Measurements from ENCODE around the gene LGALS7B. TPM values are rescaled to one million over a fixed set of nuclear protein-coding genes. Genes with fewer than 3 reads are reported as not detected.
A peak's percentile ranks its signal among the peaks of the same experiment; 100 is the strongest.

Gene LGALS7B
- total and polyA plus RNA-seq, 2 of the 4 experiments (the other 2 are of a cell fraction): not detected

DNA sequence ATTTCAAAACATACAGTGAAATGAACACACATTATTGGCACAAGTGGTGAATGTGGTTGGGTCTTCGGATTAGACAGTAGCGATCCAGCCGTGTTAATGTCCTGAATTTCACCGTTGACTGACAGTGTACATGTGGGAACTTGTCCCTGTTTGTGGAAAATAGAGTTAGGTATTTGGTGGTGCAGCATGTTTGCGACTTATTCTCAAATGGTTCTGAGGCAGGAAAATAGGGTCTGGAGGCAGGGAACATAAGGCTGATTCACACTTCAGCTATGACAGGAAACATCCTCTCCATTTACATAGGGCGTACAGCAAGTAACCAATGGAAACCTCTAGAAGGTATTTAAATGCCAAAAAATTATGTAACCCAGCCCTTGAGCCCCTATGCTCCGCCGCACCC, 4.2 kb downstream of the LGALS7B start:
- Histone ChIP-seq H3K14ac (replicated peaks; ENCODE audit: low read depth, low read length) (peak overlapping the region; percentile 96), H2AK5ac (ENCODE audit: low read depth, low read length) (peak overlapping the region; percentile 93), H3K23ac (ENCODE audit: low read depth, low read length) (peak overlapping the region; percentile 55), H4K91ac (ENCODE audit: insufficient read depth, low read depth, low read length) (peak overlapping the region; percentile 86), H3K4me2 (ENCODE audit: low read depth, low read length) (0 out of 2 replicates have a peak overlapping the region, but pooled peaks have one; percentile 33), H3K9me1 (ENCODE audit: insufficient read depth, low read length) (peaks cover 3% of the 10 kb centered on the region; the same call in 1 of the 2 replicates), H2BK20ac (ENCODE audit: low read depth, low read length) (peak overlapping the region; percentile 84; the same call in 1 of the 2 replicates), H3K79me1 (ENCODE audit: low read depth in 1 of 2, low read length in 2 of 2) (no peaks in the 10 kb centered on the region), H2BK5ac (ENCODE audit: low read depth, low read length, poor library complexity, severe bottlenecking) (peak overlapping the region; percentile 77), H2AFZ (replicated peaks; ENCODE audit: low read length, poor library complexity) (peak overlapping the region; percentile 84), H2AK9ac (replicated peaks; ENCODE audit: low read depth, low read length, poor library complexity) (peak overlapping the region; percentile 86), H3K9me3 (ENCODE audit: control insufficient read depth, insufficient read depth, low read length) (no peaks in the 10 kb centered on the region), H4K8ac (ENCODE audit: low read depth in 2 of 2, low read length in 2 of 2) (peak overlapping the region; percentile 32 to 98; a peak in 3 of 4 replicates), H3K4ac (ENCODE audit: low read depth, low read length) (peak overlapping the region; percentile 88), H3K4me3 (ENCODE audit: insufficient read depth, low read depth, low read length) (no peak overlapping the region), H3K9ac (ENCODE audit: low read depth, low read length) (no peak overlapping the region; the same call in 1 of the 2 replicates), H4K5ac (ENCODE audit: low read depth, low read length) (peak overlapping the region; percentile 65), H4K20me1 (ENCODE audit: insufficient read depth, low read length) (no peaks in the 10 kb centered on the region), H2BK120ac (ENCODE audit: low read depth, low read length) (peak overlapping the region; percentile 89), H3K27me3 (ENCODE audit: control insufficient read depth, insufficient read depth, low read length) (no peaks in the 10 kb centered on the region; the same call in 1 of the 2 replicates), H3K18ac (ENCODE audit: low read depth, low read length) (peak overlapping the region; percentile 44; the same call in 1 of the 2 replicates), H2BK15ac (ENCODE audit: low read depth, low read length) (peak overlapping the region; percentile 95; the same call in 2 of the 3 replicates), H3K27ac (ENCODE audit: insufficient read depth, low read length) (no peak overlapping the region), H3K56ac (ENCODE audit: extremely low read depth, insufficient read depth, low read length) (peak overlapping the region; percentile 62; the same call in 1 of the 2 replicates), H3K4me1 (ENCODE audit: control insufficient read depth, insufficient read depth, low read length) (peaks cover 5% of the 10 kb centered on the region), H3K36me3 (ENCODE audit: control insufficient read depth, insufficient read depth, low read length) (no peaks in the 10 kb centered on the region)
- intact Hi-C loops (cut with micrococcal nuclease) (no loop called here), in situ Hi-C loops (cut with MboI; ENCODE audit: low sequenced_read_pairs) (no loop called here), dilution Hi-C loops (cut with HindIII; ENCODE audit: low sequenced_read_pairs, unreplicated experiment) (no loop called here)
- DNase-seq: peak; percentile 60
- CTCF ChIA-PET: no interaction called here
- BruUV-seq (replicated peaks): no TSS peak
- no peak for TF ChIP-seq MXI1 (IDR thresholded peaks at IDR 0.05; ENCODE audit: borderline replicate concordance, low read depth, low read length)
- TF ChIP-seq RFX5 (IDR thresholded peaks at IDR 0.05; ENCODE audit: low read depth, low read length): no peak
- TF ChIP-seq NFE2L2 (IDR thresholded peaks at IDR 0.05; ENCODE audit: low read depth, low read length): no peak
- no peak for TF ChIP-seq SMC3 (IDR thresholded peaks at IDR 0.05; ENCODE audit: low read depth, low read length)
- no peak for TF ChIP-seq USF2 (IDR thresholded peaks at IDR 0.05; ENCODE audit: low read depth, low read length)
- no peak for TF ChIP-seq MAFK (IDR thresholded peaks at IDR 0.05; ENCODE audit: low read depth, low read length)
- no peak for TF ChIP-seq RCOR1 (IDR thresholded peaks at IDR 0.05; ENCODE audit: insufficient replicate concordance, low read length)
- TF ChIP-seq CHD1 (IDR thresholded peaks at IDR 0.05; ENCODE audit: low read depth, low read length): no peak
- TF ChIP-seq CTCF (conservative IDR thresholded peaks at IDR 0.05; ENCODE audit: low read depth, low read length): no peak
- TF ChIP-seq MAZ (IDR thresholded peaks at IDR 0.05; ENCODE audit: borderline replicate concordance, low read depth, low read length): no peak
- TF ChIP-seq FOS (IDR thresholded peaks at IDR 0.05; ENCODE audit: low read depth, low read length): no peak
- no peak for TF ChIP-seq ELK1 (IDR thresholded peaks at IDR 0.05; ENCODE audit: borderline replicate concordance, low read depth, low read length)
- no peak for TF ChIP-seq POLR2A (IDR thresholded peaks at IDR 0.05; ENCODE audit: low read depth, low read length)
- no peak for TF ChIP-seq BHLHE40 (IDR thresholded peaks at IDR 0.05; ENCODE audit: low read depth, low read length)
- TF ChIP-seq CEBPB (IDR thresholded peaks at IDR 0.05; ENCODE audit: low read depth, low read length): no peak
- TF ChIP-seq RAD21 (IDR thresholded peaks at IDR 0.05; ENCODE audit: low read length): no peak
- peak; percentile 53 for ATAC-seq (ENCODE audit: low read depth)
- POLR2A ChIA-PET (ENCODE audit: unreplicated experiment): no interaction called here
- 100% methylated on average over 3 of the region's 8 CpGs; no CpG with 5 or more reads in 1 of the 2 experiments for WGBS, 2 experiments (ENCODE audit: extremely low coverage in 2 of 2, insufficient read length in 1 of 2)
